Epithelial cell of prostate (primary cell): Measurements from ENCODE around the gene ST6GAL2.

Experiments
- DNase-seq: peaks from one replicate; pipeline ENCODE4 v3.0.0-alpha.2; 2011; ENCODE audit warnings: low read depth, low spot score
- H3K27ac ChIP-seq: fragments of 450-650 bp; 2 replicates; pipeline ENCODE4 v1.5.1; 2017; ENCODE audit warnings: mild to moderate bottlenecking

The ST6GAL2 gene

GRCh38 chr2:106770986-106771385 lies 115.0 kb downstream of the ST6GAL2 start:
- no peak for DNase-seq

GRCh38 chr2:106764614-106765013 lies 121.4 kb downstream of the ST6GAL2 start:
- no peak for DNase-seq
- no peak overlapping the region for H3K27ac ChIP-seq

More at GRCh38 chr2:106770986-106771385, 115.0 kb downstream of the ST6GAL2 start:
- no peak overlapping the region for H3K27ac ChIP-seq

GRCh38 chr2:106759966-106760365 lies 126.0 kb downstream of the ST6GAL2 start:
- DNase-seq, result no peak
- no peak overlapping the region for H3K27ac ChIP-seq

- H3K27ac ChIP-seq, result no peak overlapping the region
- no peak for DNase-seq
These were observed 127.0 kb downstream of the ST6GAL2 start for GRCh38 chr2:106758901-106759497.
